Stomach (tissue), 9 donors: ENCODE data around the gene ASB16. TPM values are rescaled to one million over a fixed set of nuclear protein-coding genes. Genes with fewer than 3 reads are reported as not detected.

Source experiments
- DNase-seq, 2 donors: peaks; one replicate each; pipeline versions ENCODE4 v3.0.0 to v3.0.0-alpha.2; 2013 to 2019
- H3K27ac ChIP-seq, 5 donors: fragments of 200-600 bp in 4 of 5; sonication (generic) in 4 of 5; one replicate each; pipeline ENCODE4 v1.5.1; 2013 to 2019; ENCODE audit warnings: mild to moderate bottlenecking in 1 of 5, moderate library complexity in 1 of 5
- H3K27me3 ChIP-seq, 3 donors: fragments of 200-600 bp; sonication (generic); one replicate each; pipeline ENCODE4 v1.5.1; 2017 to 2019; ENCODE audit warnings: mixed run types in 1 of 3
- H3K36me3 ChIP-seq, 4 donors: fragments of 200-600 bp; sonication (generic); 1 replicate in 3 of 4; 2 replicates in 1 of 4; pipeline ENCODE4 v1.5.1; 2016 to 2019
- H3K4me1 ChIP-seq, 4 donors: fragments of 200-600 bp; sonication (generic); one replicate each; pipeline ENCODE4 v1.5.1; 2016 to 2019
- H3K4me3 ChIP-seq, 4 donors: fragments of 200-600 bp; sonication (generic) in 3 of 4; one replicate each; pipeline ENCODE4 v1.5.1; 2016 to 2019; ENCODE audit warnings: mild to moderate bottlenecking in 1 of 4
- H3K9me3 ChIP-seq, 4 donors: fragments of 200-600 bp; sonication (generic); one replicate each; pipeline ENCODE4 v1.5.1; 2016 to 2019
- EP300 ChIP-seq: sonication (generic); formaldehyde crosslinking; IDR thresholded peaks from one replicate; pipeline ENCODE4 v1.6.1; 2017; ENCODE audit warnings: antibody characterized with exemption
- POLR2A ChIP-seq, 4 donors: fragments of 450-650 bp; IDR thresholded peaks; one replicate each; pipeline ENCODE4 v1.6.1; 2016; ENCODE audit warnings: antibody characterized with exemption in 4 of 4, control low read depth in 2 of 4, mild to moderate bottlenecking in 1 of 4, moderate library complexity in 1 of 4
- POLR2AphosphoS5 ChIP-seq, 3 donors: sonication (generic); formaldehyde crosslinking; IDR thresholded peaks; one replicate each; pipeline ENCODE4 v1.6.1; 2016; ENCODE audit warnings: antibody characterized with exemption in 3 of 3
- WGBS, 5 donors: extraction: QIAGEN DNeasy Blood & Tissue Kit in 3 of 5; methylation state at CpG; one replicate each; pipeline versions ENCODE4 v1.1.5 to v1.1.7; 2013 to 2018; 5-methylcytosine and 5-hydroxymethylcytosine counted together
- intact Hi-C: fragments of 100-400 bp; cut with DNase I; formaldehyde crosslinking; loops from one replicate; pipeline ENCODE4 v1.15.1; 2023; ENCODE audit warnings: low total_unique reads
- polyA plus RNA-seq, 3 donors: library from polyadenylated mRNA; stranded (reverse); fragments of 200-250 nt; gene quantifications; one replicate each; pipeline ENCODE4 v1.2.3, GENCODE V29; 2013
- total RNA-seq, 5 donors: library from RNA; depleted of rRNA; stranded (reverse); fragments of >200 nt; gene quantifications; one replicate each; pipeline versions ENCODE4 v1.1.0 to v1.2.3, GENCODE V29; 2014 to 2016
- TF ChIP-seq, protein P1 (sequence below), 7 experiments: fragments of 450-650 bp in 4 of 7; fragments of 200-600 bp in 3 of 7; sonication (generic) in 3 of 7; IDR thresholded peaks; one replicate each; pipeline ENCODE4 v1.5.1; 2016 to 2019; ENCODE audit warnings: antibody characterized with exemption in 7 of 7, control low read depth in 2 of 7, mild to moderate bottlenecking in 1 of 7
- donor health status: healthy with polysubstance abuse.
- donor health status: Bipolar disorder and iron deficiency.
- donor health status: healthy.

The ASB16 gene
- total and polyA plus RNA-seq, 8 donors, result 0.30 to 0.73 (median 0.31) TPM; not detected in 5

DNA sequence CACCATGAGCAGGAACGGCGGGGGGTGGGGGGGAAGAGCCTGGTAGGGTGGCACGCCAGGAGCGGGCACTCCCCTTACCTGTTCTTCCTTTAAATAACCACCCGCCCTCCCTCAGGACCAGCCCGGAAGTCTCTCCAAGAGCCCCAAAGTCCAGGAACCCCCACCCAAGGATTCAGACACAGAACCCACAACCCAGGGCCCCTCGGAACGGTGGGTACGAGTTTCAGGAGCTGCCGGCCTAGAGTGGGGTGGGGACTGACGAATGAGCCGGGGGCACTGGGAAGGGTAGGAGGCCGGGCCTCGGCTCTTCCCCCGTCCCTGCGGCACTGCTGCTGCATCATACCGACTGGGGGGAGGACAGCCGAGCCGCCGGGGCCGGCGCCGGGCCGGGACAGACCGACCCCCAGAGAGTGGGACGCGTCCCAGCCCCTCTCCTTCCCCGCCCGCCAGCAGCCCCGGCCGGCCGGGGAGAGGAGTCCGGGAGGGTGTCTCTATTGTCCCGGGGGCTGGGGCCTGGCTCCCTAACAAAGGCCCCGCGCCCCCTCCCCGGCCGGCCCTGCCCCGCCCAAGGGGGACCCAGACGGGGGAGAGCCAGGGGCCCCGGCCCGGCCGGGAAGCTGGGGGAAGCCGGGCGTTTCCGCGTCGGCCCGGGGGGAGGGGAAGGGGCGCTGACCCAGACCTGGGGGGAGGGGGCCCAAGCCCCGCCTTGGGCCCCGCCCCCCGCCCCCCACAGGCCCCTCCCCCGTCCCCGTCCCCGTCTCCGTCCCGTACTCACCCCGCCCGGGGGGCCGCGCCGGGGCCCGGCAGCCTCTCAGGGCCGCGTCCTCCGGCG, 28.4 kb downstream of the ASB16 start:
- Histone ChIP-seq H3K4me1 (peaks cover 26 to 52% (median 37%) of the 10 kb centered on the region in 4 donors), H3K4me3 (peak overlapping the region; percentile 71 to 99 (median 92)), H3K27ac (peak overlapping the region; percentile 97 to 100 (median 100)), H3K9me3 (no peaks in the 10 kb centered on the region), H3K27me3 (no peaks in the 10 kb centered on the region), H3K36me3 (peaks cover 34 to 40% (median 38%) of the 10 kb centered on the region in 4 donors)
- WGBS, 5 donors, result 0 to 1% (median 0%) methylated on average over 11 to 66 of the region's 68 CpGs
- TF ChIP-seq POLR2A (IDR thresholded peaks at IDR 0.05) (no peak), EP300 (no peak), POLR2AphosphoS5 (IDR thresholded peaks at IDR 0.05) (no peak)
- TF ChIP-seq, protein P1, sequence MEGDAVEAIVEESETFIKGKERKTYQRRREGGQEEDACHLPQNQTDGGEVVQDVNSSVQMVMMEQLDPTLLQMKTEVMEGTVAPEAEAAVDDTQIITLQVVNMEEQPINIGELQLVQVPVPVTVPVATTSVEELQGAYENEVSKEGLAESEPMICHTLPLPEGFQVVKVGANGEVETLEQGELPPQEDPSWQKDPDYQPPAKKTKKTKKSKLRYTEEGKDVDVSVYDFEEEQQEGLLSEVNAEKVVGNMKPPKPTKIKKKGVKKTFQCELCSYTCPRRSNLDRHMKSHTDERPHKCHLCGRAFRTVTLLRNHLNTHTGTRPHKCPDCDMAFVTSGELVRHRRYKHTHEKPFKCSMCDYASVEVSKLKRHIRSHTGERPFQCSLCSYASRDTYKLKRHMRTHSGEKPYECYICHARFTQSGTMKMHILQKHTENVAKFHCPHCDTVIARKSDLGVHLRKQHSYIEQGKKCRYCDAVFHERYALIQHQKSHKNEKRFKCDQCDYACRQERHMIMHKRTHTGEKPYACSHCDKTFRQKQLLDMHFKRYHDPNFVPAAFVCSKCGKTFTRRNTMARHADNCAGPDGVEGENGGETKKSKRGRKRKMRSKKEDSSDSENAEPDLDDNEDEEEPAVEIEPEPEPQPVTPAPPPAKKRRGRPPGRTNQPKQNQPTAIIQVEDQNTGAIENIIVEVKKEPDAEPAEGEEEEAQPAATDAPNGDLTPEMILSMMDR (IDR thresholded peaks at IDR 0.05), result no peak
- peak; percentile 68 to 86 for DNase-seq
- intact Hi-C loops, result no loop called here

DNA sequence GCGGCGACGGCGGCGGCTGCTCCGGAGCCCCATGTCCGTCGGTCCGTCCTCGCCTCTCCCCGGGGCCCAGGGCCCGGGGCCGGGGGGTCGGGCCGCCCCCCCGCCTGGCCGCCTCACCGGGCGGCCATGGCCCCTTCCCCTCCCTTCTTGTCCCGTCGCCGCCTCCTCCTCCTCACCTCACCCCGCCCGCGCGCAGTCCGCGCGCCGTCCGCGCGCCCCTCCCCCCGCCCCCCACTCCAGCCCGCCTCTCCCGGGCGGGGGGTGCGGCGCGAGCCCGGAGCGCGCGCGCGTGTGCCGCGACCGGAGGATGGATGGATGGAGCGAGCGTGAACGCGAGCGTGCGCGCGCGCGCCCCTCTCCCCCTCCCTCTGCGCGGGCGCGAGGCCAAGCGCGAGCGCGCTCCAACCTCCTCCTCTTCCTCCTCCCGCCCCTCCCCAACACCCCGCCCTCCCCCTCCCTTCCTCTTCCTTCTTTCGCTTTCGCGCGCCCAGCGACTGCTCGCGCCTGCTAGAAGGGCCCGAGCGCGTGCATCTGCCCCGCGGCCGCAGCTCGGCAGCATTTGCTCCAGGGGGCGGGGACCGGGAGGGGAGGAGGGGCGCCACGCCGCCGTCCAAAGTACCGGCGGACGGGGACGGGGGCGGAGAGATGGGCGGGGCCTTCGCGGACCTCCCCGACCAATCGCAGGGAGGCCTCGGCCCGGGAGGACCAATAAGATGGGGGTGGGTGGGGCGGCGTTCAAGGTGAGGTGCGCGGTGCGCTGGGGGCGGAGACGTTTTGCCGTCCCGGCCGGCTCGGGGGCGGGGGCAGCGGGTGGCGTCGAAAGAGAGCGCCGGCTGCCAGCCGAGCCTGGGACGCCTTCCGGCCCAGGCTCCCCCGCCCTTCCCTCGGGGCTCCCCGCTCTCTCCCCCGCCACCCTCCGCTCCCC, 29.3 kb downstream of the ASB16 start, which contains the start of gene ATXN7L3:
TSS of gene ATXN7L3 (minus strand) at position 332 of the 925 bp plus-strand sequence. CDS start 1,814 bp downstream, outside the sequence.
- intact Hi-C loops, result no loop called here
- no peaks in the 10 kb centered on the region for H3K27me3 ChIP-seq
- peak within 1 kb of the TSS; percentile 97 to 100 (median 100) for H3K27ac ChIP-seq
- TF ChIP-seq POLR2AphosphoS5 (IDR thresholded peaks at IDR 0.05) (peak; percentile 45 to 78 (median 54)), EP300 (no peak), POLR2A (IDR thresholded peaks at IDR 0.05) (no peak)
- TF ChIP-seq, protein P1 (IDR thresholded peaks at IDR 0.05), result no peak
- H3K4me3 ChIP-seq, result peak within 1 kb of the TSS; percentile 71 to 99 (median 92)
- DNase-seq, result peak; percentile 99 to 100
- WGBS, 5 donors, result 0 to 1% (median 1%) methylated on average over 38 to 124 of the region's 126 CpGs
- no peaks in the 10 kb centered on the region for H3K9me3 ChIP-seq
- peaks cover 30 to 58% (median 39%) of the 10 kb centered on the region in 4 donors for H3K4me1 ChIP-seq
- peaks cover 25 to 31% (median 29%) of the 10 kb centered on the region in 4 donors for H3K36me3 ChIP-seq

DNA sequence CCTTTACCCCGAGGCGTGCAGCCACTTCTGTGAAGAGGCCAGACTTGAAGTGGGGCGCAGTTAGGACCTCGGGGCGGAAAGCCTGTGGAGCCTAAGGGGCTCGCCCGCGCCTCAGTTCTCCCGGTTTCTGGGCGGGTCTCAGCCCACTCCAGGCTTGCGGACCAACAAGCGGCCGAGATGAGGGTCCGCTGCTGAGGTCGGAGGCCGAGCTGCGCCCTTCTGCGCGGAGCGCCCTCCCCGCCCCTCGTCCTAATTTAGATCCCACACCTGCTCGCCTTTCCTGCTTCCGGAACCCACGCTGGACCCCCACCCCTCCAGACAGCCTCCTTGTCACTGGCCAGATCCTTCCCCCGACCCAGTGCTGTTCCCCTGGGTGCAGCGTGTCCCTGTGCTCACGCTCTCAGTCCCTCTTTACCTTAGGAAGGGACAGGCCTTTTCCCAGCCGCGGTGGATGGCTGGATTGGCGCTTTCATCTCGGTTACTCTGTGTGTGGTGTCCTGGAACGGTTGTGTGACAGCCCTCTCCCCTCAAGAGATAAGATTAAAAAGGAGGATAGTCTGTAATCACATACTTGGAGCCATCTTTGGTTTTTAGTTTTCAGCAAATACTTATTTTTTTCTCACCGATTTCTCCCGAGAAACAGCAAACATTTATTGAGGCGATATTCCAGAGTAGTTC, 30.1 kb downstream of the ASB16 start:
- peaks cover 17 to 23% (median 21%) of the 10 kb centered on the region in 4 donors for H3K36me3 ChIP-seq
- TF ChIP-seq EP300 (no peak), POLR2A (IDR thresholded peaks at IDR 0.05) (no peak), POLR2AphosphoS5 (IDR thresholded peaks at IDR 0.05) (no peak)
- TF ChIP-seq, protein P1 (IDR thresholded peaks at IDR 0.05), result no peak
- WGBS, 5 donors, result 3 to 7% (median 4%) methylated on average over 25 to 36 of the region's 36 CpGs
- DNase-seq, result no peak
- intact Hi-C loops, result no loop called here
- H3K27ac ChIP-seq, result peak overlapping the region; percentile 97 to 100 (median 100)
- no peaks in the 10 kb centered on the region for H3K9me3 ChIP-seq
- peak overlapping the region; percentile 71 to 99 (median 92) for H3K4me3 ChIP-seq
- no peaks in the 10 kb centered on the region for H3K27me3 ChIP-seq
- peaks cover 30 to 61% (median 42%) of the 10 kb centered on the region in 4 donors for H3K4me1 ChIP-seq
